Measurements from ENCODE around the gene EEF2K.

Gene EEF2K

GRCh38 chr16:22321340-22322001, 115.4 kb downstream of the EEF2K start:
- peak; percentile 71 to 72 for DNase-seq

GRCh38 chr16:22322021-22322471, 116.0 kb downstream of the EEF2K start:
- DNase-seq = no peak

- DNase-seq = no peak
Observed at GRCh38 chr16:22322741-22323140, 116.7 kb downstream of the EEF2K start.

GRCh38 chr16:22323173-22323958, 117.3 kb downstream of the EEF2K start:
- no peak for DNase-seq

GRCh38 chr16:22323959-22324786, 118.1 kb downstream of the EEF2K start:
- no peak for DNase-seq

- DNase-seq = no peak
Observed at GRCh38 chr16:22324787-22325597, 118.9 kb downstream of the EEF2K start.

- no peak for DNase-seq
Observed at GRCh38 chr16:22325598-22326368, 119.7 kb downstream of the EEF2K start.

- no peak for DNase-seq
Observed at GRCh38 chr16:22326369-22326652, 120.2 kb downstream of the EEF2K start.

GRCh38 chr16:22326771-22327445, 120.8 kb downstream of the EEF2K start:
- DNase-seq = no peak

- no peak for DNase-seq
Observed at GRCh38 chr16:22327446-22327775, 121.3 kb downstream of the EEF2K start.

- no peak for DNase-seq
Observed at GRCh38 chr16:22328081-22328725, 122.1 kb downstream of the EEF2K start.

GRCh38 chr16:22329199-22329695, 123.2 kb downstream of the EEF2K start:
- DNase-seq = no peak

- no peak for DNase-seq
Observed at GRCh38 chr16:22330326-22330725, 124.2 kb downstream of the EEF2K start.

- no peak for DNase-seq
Observed at GRCh38 chr16:22333457-22333994, 127.4 kb downstream of the EEF2K start.

- DNase-seq = no peak
Observed at GRCh38 chr16:22335668-22336246, 129.7 kb downstream of the EEF2K start.

GRCh38 chr16:22336581-22336980, 130.5 kb downstream of the EEF2K start:
- no peak for DNase-seq

- DNase-seq = no peak
Observed at GRCh38 chr16:22337045-22337444, 131.0 kb downstream of the EEF2K start.

- no peak for DNase-seq
Observed at GRCh38 chr16:22337849-22338635, 132.0 kb downstream of the EEF2K start.
